Keratinocyte (primary cell): ENCODE results near the gene PRKCA. TPM values are rescaled to one million over a fixed set of nuclear protein-coding genes. Genes with fewer than 3 reads are reported as not detected.

ENCODE experiments used
- DNase-seq: peaks from one replicate; pipeline ENCODE4 v3.0.0-alpha.2; 2011; ENCODE audit warnings: low read depth, missing footprints, low spot score
- FAIRE-seq: peaks from 2 replicates; lab custom pipeline; 2011; peaks lifted over from hg19 to GRCh38; lab: Jason Lieb, UNC
- H2AFZ ChIP-seq: 2 replicates; pipeline ENCODE4 v1.6.0; 2012; ENCODE audit warnings: low read length, control low read depth, inconsistent platforms; ENCODE audit not compliant: control insufficient read depth
- H3K27ac ChIP-seq: 2 replicates; pipeline ENCODE4 v1.5.1; 2011; ENCODE audit warnings: low read length; ENCODE audit not compliant: control insufficient read depth, insufficient read depth
- H3K27me3 ChIP-seq: 3 replicates; pipeline ENCODE4 v1.6.0; 2011; ENCODE audit warnings: low read length; ENCODE audit not compliant: control insufficient read depth, insufficient read depth; ENCODE audit errors: extremely low read depth
- H3K36me3 ChIP-seq, 2 experiments: 2 replicates in 1 of 2; 3 replicates in 1 of 2; pipeline ENCODE4 v1.5.1; 2011; ENCODE audit warnings: low read length in 2 of 2, mild to moderate bottlenecking in 1 of 2; ENCODE audit not compliant: control insufficient read depth in 2 of 2, insufficient read depth in 2 of 2; ENCODE audit errors: extremely low read depth in 1 of 2
- H3K4me1 ChIP-seq: 3 replicates; pipeline ENCODE4 v1.5.1; 2011; ENCODE audit warnings: low read length; ENCODE audit not compliant: control insufficient read depth, insufficient read depth; ENCODE audit errors: extremely low read depth
- H3K4me2 ChIP-seq: 3 replicates; pipeline ENCODE4 v1.6.0; 2011; ENCODE audit warnings: low read depth, low read length; ENCODE audit not compliant: control insufficient read depth, insufficient read depth; ENCODE audit errors: extremely low read depth
- H3K4me3 ChIP-seq, 3 experiments: fragments of 200-600 bp in 1 of 3; sonication (generic) in 1 of 3; 2 replicates in 2 of 3; 3 replicates in 1 of 3; pipeline ENCODE4 v1.5.1; 2011 to 2016; ENCODE audit warnings: low read length in 3 of 3, mild to moderate bottlenecking in 3 of 3, control low read depth in 2 of 3, inconsistent platforms in 1 of 3, low read depth in 1 of 3, mixed read lengths in 1 of 3, mixed run types in 1 of 3, moderate library complexity in 1 of 3; ENCODE audit not compliant: control insufficient read depth in 2 of 3, insufficient read depth in 2 of 3; ENCODE audit errors: extremely low read depth in 1 of 3
- H3K79me2 ChIP-seq: 2 replicates; pipeline ENCODE4 v1.6.0; 2012; ENCODE audit warnings: low read length; ENCODE audit not compliant: control insufficient read depth, insufficient read depth
- H3K9ac ChIP-seq: 3 replicates; pipeline ENCODE4 v1.6.0; 2011; ENCODE audit warnings: low read length; ENCODE audit not compliant: control insufficient read depth, insufficient read depth; ENCODE audit errors: extremely low read depth
- H3K9me1 ChIP-seq: 3 replicates; pipeline ENCODE4 v1.6.0; 2011; ENCODE audit warnings: low read length; ENCODE audit not compliant: control insufficient read depth, insufficient read depth; ENCODE audit errors: extremely low read depth
- H3K9me3 ChIP-seq: 2 replicates; pipeline ENCODE4 v1.5.1; 2012; ENCODE audit warnings: low read depth, low read length; ENCODE audit not compliant: control insufficient read depth
- H4K20me1 ChIP-seq: 3 replicates; pipeline ENCODE4 v1.6.0; 2011; ENCODE audit warnings: low read length; ENCODE audit not compliant: control insufficient read depth, insufficient read depth; ENCODE audit errors: extremely low read depth
- CTCF ChIP-seq, 3 experiments: IDR thresholded peaks in 1 of 3; conservative IDR thresholded peaks in 1 of 3; optimal IDR thresholded peaks in 1 of 3; 2 replicates in 2 of 3; 3 replicates in 1 of 3; pipeline versions ENCODE3 to v1.5.1; 2011; ENCODE audit warnings: low read length in 3 of 3, mild to moderate bottlenecking in 3 of 3, moderate library complexity in 2 of 3, control low read depth in 1 of 3, inconsistent platforms in 1 of 3; ENCODE audit not compliant: insufficient read depth in 2 of 3; ENCODE audit errors: extremely low read depth in 1 of 3
- EZH2 ChIP-seq: IDR thresholded peaks from one replicate; pipeline ENCODE4 v1.6.1; 2012; ENCODE audit warnings: inconsistent platforms, mild to moderate bottlenecking, low read length, moderate library complexity
- dilution Hi-C: fragments of 300-500 bp; cut with MboI; formaldehyde crosslinking; loops from one replicate; pipeline ENCODE4 v1.7.0; 2020; ENCODE audit warnings: low sequenced_read_pairs; ENCODE audit not compliant: extremely low pct_ligation_motif_present
- polyA plus RNA-seq, 5 experiments: library from polyadenylated mRNA; depleted of rRNA in 3 of 5; stranded (reverse) in 3 of 5; stranded (forward) in 1 of 5; unstranded in 1 of 5; fragments of >200 nt; gene quantifications; 1 replicate in 1 of 5; 2 replicates in 3 of 5; 3 replicates in 1 of 5; pipeline versions ENCODE4 v1.2.1 to v1.2.3, GENCODE V29; 2011 to 2012; ENCODE audit warnings: missing spikeins in 2 of 5, low read depth in 1 of 5, low replicate concordance in 1 of 5

PRKCA gene
- polyA plus RNA-seq, 1 donor (not counting 4 experiments of a cell fraction or from before 2014, with no cell fraction given) = 3.6 TPM

- no peaks in the 10 kb centered on the region for H3K36me3 ChIP-seq
- peaks cover 36% of the 10 kb centered on the region for H3K4me1 ChIP-seq
- H3K79me2 ChIP-seq = no peaks in the 10 kb centered on the region
- H3K27ac ChIP-seq = no peak overlapping the region
- no peaks in the 10 kb centered on the region for H3K9me1 ChIP-seq
- FAIRE-seq (no peak), DNase-seq (no peak)
- H3K9me3 ChIP-seq = peaks cover 9% of the 10 kb centered on the region
- H2AFZ ChIP-seq = no peak overlapping the region
- dilution Hi-C loops = no loop called here
- no peaks in the 10 kb centered on the region for H3K27me3 ChIP-seq
- H4K20me1 ChIP-seq = no peaks in the 10 kb centered on the region
- TF ChIP-seq CTCF (optimal IDR thresholded peaks at IDR 0.05 in 1 of 3, IDR thresholded peaks at IDR 0.05 in 1 of 3, conservative IDR thresholded peaks at IDR 0.05 in 1 of 3; ENCODE audit: extremely low read depth in 1 of 3, insufficient read depth in 2 of 3, low read length in 3 of 3) (no peak), EZH2 (no peak)
- H3K4me2 ChIP-seq = no peak overlapping the region
- no peak overlapping the region for H3K9ac ChIP-seq
- no peak overlapping the region for H3K4me3 ChIP-seq
These were observed 377.5 kb downstream of the PRKCA start for GRCh38 chr17:66679631-66680517.

- H3K4me3 ChIP-seq = no peak overlapping the region
- TF ChIP-seq CTCF (optimal IDR thresholded peaks at IDR 0.05 in 1 of 3, IDR thresholded peaks at IDR 0.05 in 1 of 3, conservative IDR thresholded peaks at IDR 0.05 in 1 of 3; ENCODE audit: extremely low read depth in 1 of 3, insufficient read depth in 2 of 3, low read length in 3 of 3) = no peak
- no peak for TF ChIP-seq EZH2
- no peaks in the 10 kb centered on the region for H3K36me3 ChIP-seq
- peaks cover 13% of the 10 kb centered on the region for H3K4me1 ChIP-seq
- H4K20me1 ChIP-seq = no peaks in the 10 kb centered on the region
- H3K27me3 ChIP-seq = no peaks in the 10 kb centered on the region
- no peak overlapping the region for H3K4me2 ChIP-seq
- H3K79me2 ChIP-seq = no peaks in the 10 kb centered on the region
- FAIRE-seq (no peak), DNase-seq (no peak)
- no peak overlapping the region for H3K9ac ChIP-seq
- H3K9me3 ChIP-seq = peaks cover 9% of the 10 kb centered on the region
- H3K27ac ChIP-seq = no peak overlapping the region
- dilution Hi-C loops = no loop called here
- no peak overlapping the region for H2AFZ ChIP-seq
- H3K9me1 ChIP-seq = no peaks in the 10 kb centered on the region
These were observed 379.9 kb downstream of the PRKCA start for GRCh38 chr17:66682283-66682682.
